Smooth muscle cell (in vitro differentiated cells): ENCODE results near the gene SLC2A4. TPM values are rescaled to one million over a fixed set of nuclear protein-coding genes. Genes with fewer than 3 reads are reported as not detected.

ENCODE experiments used
- DNase-seq: peaks from one replicate; lab custom pipeline; 2025; ENCODE audit not compliant: unreplicated experiment; lab: John Stamatoyannopoulos, UW
- H2AFZ ChIP-seq: fragments of 200-600 bp; sonication (generic); 2 replicates; pipeline ENCODE4 v1.6.0; 2016; ENCODE audit warnings: antibody characterized with exemption, low read depth, mild to moderate bottlenecking
- H3F3A ChIP-seq: fragments of 200-600 bp; sonication (generic); 2 replicates; pipeline ENCODE4 v1.6.0; 2017; ENCODE audit warnings: antibody characterized with exemption, low read depth
- H3K27ac ChIP-seq: fragments of 200-600 bp; sonication (generic); 2 replicates; pipeline ENCODE4 v1.5.1; 2016; ENCODE audit warnings: low read depth, mild to moderate bottlenecking
- H3K27me3 ChIP-seq: fragments of 200-600 bp; sonication (generic); 2 replicates; pipeline ENCODE4 v1.6.1; 2016; ENCODE audit warnings: low read depth, mild to moderate bottlenecking
- H3K36me3 ChIP-seq: fragments of 200-600 bp; sonication (generic); 2 replicates; pipeline ENCODE4 v1.5.1; 2016; ENCODE audit warnings: low read depth
- H3K4me1 ChIP-seq: fragments of 200-600 bp; sonication (generic); 2 replicates; pipeline ENCODE4 v1.5.1; 2016; ENCODE audit warnings: low read depth
- H3K4me2 ChIP-seq: fragments of 200-600 bp; sonication (generic); 2 replicates; pipeline ENCODE4 v1.6.0; 2016; ENCODE audit warnings: mild to moderate bottlenecking
- H3K4me3 ChIP-seq: fragments of 200-600 bp; sonication (generic); 2 replicates; pipeline ENCODE4 v1.5.1; 2016; ENCODE audit warnings: mild to moderate bottlenecking
- H3K79me2 ChIP-seq: fragments of 200-600 bp; sonication (generic); 2 replicates; pipeline ENCODE4 v1.6.0; 2016; ENCODE audit warnings: low read depth, mild to moderate bottlenecking
- H3K9ac ChIP-seq: fragments of 200-600 bp; sonication (generic); 2 replicates; pipeline ENCODE4 v1.6.0; 2016; ENCODE audit warnings: low read depth
- H3K9me3 ChIP-seq: fragments of 200-600 bp; sonication (generic); replicated peaks from 2 replicates; pipeline ENCODE4 v1.5.1; 2016; ENCODE audit warnings: low read depth
- H4K20me1 ChIP-seq: fragments of 200-600 bp; sonication (generic); 2 replicates; pipeline ENCODE4 v1.6.0; 2016; ENCODE audit warnings: low read depth
- WGBS: methylation state at CpG from one replicate; pipeline ENCODE4 v1.1.7; 2016; ENCODE audit warnings: low lambda C conversion rate; 5-methylcytosine and 5-hydroxymethylcytosine counted together
- polyA plus RNA-seq: library from polyadenylated mRNA; unstranded; fragments of >200 nt; fragmentation: Nextera tagmentation; extraction: Ambion mirVana; gene quantifications from 2 replicates; pipeline ENCODE4 v1.2.1, GENCODE V29; 2016
- total RNA-seq: library from RNA; depleted of rRNA; stranded (reverse); fragments of >200 nt; gene quantifications from 2 replicates; pipeline ENCODE4 v1.2.3, GENCODE V29; 2014
- TF ChIP-seq, protein P1 (sequence below): fragments of 200-600 bp; sonication (generic); IDR thresholded peaks from 2 replicates; pipeline ENCODE4 v1.5.1; 2017; ENCODE audit warnings: borderline replicate concordance, mild to moderate bottlenecking, antibody characterized with exemption; ENCODE audit not compliant: insufficient read depth, poor library complexity, severe bottlenecking

The SLC2A4 gene
- total and polyA plus RNA-seq, 2 experiments from 2014 or later = not detected

DNA sequence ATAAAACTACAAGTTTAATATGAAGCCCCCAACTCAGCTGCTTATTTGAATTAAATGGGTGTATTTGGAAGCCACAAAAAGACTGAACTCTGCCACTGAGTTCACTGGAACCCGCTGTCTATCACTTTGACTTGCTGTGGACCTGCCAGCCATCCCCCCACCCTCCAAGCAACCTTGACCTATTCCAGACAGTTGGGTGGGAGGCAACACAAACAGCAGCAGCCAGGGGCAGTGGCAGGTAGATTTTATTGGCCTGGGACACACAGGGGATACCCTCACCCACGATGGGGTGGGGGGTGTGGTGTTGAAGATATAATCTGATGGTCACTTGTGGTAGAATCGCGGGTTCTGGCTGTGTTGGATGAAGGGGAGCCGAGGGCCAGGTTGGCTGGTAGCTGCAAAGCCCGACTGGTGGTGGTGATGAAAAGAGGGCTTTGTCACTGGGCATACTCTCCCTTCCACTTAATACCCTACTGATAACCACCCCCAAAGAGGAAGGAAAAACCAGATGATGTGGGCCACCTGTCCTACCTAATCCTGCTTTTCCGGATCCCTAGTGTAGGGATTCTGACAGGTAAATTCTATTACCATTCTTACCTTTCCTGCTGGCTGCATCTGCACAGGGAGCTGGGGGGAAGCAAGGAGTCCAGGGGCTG lies 31.0 kb downstream of the SLC2A4 start:
- Histone ChIP-seq H3K4me3 (no peak overlapping the region), H3K9me3 (no peaks in the 10 kb centered on the region), H3K27ac (no peak overlapping the region), H3K36me3 (peaks cover 4% of the 10 kb centered on the region), H3F3A (peaks cover 51% of the 10 kb centered on the region), H3K79me2 (peaks cover 65% of the 10 kb centered on the region), H3K4me1 (peaks cover 16% of the 10 kb centered on the region), H3K27me3 (no peaks in the 10 kb centered on the region), H3K4me2 (no peak overlapping the region), H4K20me1 (peaks cover 70% of the 10 kb centered on the region), H2AFZ (no peak overlapping the region), H3K9ac (no peak overlapping the region)
- TF ChIP-seq, protein P1, sequence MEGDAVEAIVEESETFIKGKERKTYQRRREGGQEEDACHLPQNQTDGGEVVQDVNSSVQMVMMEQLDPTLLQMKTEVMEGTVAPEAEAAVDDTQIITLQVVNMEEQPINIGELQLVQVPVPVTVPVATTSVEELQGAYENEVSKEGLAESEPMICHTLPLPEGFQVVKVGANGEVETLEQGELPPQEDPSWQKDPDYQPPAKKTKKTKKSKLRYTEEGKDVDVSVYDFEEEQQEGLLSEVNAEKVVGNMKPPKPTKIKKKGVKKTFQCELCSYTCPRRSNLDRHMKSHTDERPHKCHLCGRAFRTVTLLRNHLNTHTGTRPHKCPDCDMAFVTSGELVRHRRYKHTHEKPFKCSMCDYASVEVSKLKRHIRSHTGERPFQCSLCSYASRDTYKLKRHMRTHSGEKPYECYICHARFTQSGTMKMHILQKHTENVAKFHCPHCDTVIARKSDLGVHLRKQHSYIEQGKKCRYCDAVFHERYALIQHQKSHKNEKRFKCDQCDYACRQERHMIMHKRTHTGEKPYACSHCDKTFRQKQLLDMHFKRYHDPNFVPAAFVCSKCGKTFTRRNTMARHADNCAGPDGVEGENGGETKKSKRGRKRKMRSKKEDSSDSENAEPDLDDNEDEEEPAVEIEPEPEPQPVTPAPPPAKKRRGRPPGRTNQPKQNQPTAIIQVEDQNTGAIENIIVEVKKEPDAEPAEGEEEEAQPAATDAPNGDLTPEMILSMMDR = no peak
- no peak for DNase-seq
- WGBS = 90% methylated on average over 7 of the region's 7 CpGs

DNA sequence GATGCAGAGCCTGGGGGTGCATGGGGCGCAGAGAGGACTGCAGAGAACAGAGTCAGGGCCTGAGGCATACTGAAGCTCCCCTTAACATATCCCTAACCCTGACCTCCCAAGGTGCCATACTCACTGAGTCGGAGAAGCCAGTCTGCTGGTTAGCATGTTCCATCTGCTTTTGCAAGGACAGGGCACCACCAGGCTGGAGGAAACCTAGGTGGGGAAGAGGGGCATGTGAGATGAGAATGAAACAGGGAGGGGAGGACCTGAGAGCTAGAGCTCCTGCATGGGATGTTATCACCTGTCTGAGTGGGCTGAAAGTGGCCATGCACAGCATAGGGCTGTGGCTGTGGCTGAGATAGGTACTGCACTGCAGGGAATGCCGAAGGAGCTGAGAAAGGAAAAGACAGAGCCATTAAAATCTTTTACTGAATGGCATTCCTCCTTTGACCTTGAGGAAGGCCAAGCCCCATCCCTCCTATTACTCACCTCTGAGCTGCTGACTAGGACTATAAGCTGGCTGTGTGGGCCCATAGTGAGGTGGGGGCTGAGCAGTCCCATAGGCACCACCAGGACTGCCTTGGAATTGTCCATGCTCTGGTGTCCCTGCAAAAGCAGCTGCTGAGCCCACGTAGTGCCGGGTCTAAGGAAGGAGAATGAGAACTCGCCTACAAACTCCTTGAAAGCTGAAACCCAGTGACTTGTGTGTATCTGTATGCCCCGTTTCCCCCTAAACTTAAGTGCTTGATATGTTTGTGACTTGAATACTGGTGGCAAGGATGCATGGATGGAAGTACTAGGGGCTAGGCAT lies 31.8 kb downstream of the SLC2A4 start:
- no peak for DNase-seq
- TF ChIP-seq, protein P1 = no peak
- Histone ChIP-seq H3K9me3 (no peaks in the 10 kb centered on the region), H3K27ac (peak overlapping the region; percentile 63), H4K20me1 (peaks cover 66% of the 10 kb centered on the region), H3K4me2 (peak overlapping the region; percentile 98), H3K36me3 (peaks cover 4% of the 10 kb centered on the region), H3F3A (peaks cover 49% of the 10 kb centered on the region), H3K4me3 (no peak overlapping the region), H2AFZ (no peak overlapping the region), H3K4me1 (peaks cover 16% of the 10 kb centered on the region), H3K9ac (no peak overlapping the region), H3K79me2 (peaks cover 58% of the 10 kb centered on the region), H3K27me3 (no peaks in the 10 kb centered on the region)
- WGBS = 94% methylated on average over 7 of the region's 7 CpGs

DNA sequence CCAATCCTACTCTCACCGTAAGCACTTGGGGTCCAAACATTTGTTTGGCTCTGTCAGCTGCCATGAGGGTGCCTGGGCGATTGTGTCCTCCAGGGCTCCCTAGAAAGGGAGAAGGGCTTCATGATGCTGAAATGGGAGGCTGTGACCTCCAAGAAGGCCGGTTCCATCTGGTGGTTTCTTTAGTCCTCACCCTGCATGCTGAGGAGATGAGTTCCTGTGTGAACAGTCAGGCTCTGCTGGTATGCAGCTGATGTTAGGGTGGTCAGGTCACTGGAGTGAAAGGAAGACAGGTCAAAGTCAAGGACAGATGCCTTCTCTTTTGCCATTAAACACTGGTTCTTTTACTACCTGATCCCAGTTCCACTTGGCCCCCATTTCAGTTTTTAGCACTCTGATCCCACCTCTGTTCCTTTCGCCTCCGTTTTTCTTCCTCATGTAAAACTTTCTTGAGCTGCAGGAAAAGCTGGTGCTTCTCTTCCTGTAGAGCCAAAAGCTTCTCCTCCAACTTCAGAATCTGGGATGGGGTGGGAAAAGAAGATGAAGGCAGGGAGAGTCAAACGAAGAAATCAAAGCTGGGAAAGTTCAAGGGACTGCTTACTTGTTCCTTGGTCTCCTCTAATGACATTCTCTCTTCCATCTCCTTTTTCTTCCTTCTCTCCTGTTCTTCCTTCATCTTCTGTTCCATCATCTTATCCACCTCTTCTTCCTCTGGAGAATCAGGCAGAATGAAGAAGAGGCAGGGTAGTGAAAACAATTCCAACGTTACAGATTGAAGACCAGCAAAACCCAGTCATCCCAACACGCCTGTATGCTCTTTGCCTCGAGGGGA lies 32.6 kb downstream of the SLC2A4 start:
- peaks cover 57% of the 10 kb centered on the region for H4K20me1 ChIP-seq
- peak overlapping the region; percentile 79 for H3K4me3 ChIP-seq
- peak overlapping the region; percentile 56 for H3K9ac ChIP-seq
- DNase-seq = no peak
- TF ChIP-seq, protein P1 = no peak
- peaks cover 15% of the 10 kb centered on the region for H3K4me1 ChIP-seq
- H2AFZ ChIP-seq = no peak overlapping the region
- H3K27ac ChIP-seq = peak overlapping the region; percentile 63
- no peaks in the 10 kb centered on the region for H3K9me3 ChIP-seq
- 49% methylated on average over 9 of the region's 9 CpGs for WGBS
- H3K79me2 ChIP-seq = peaks cover 50% of the 10 kb centered on the region
- H3K4me2 ChIP-seq = peak overlapping the region; percentile 98
- no peaks in the 10 kb centered on the region for H3K27me3 ChIP-seq
- peaks cover 4% of the 10 kb centered on the region for H3K36me3 ChIP-seq
- H3F3A ChIP-seq = peaks cover 47% of the 10 kb centered on the region
